GM21576 (cell line): Measurements from ENCODE around the gene PPP2R3A.
"Not testable (repeated sequence)": the region's sequence is repeated elsewhere in the genome, so short reads cannot be mapped to it uniquely, and the experiment has no call there.

ENCODE experiments used
- ATAC-seq: cut with Tn5 transposase; IDR thresholded peaks from one replicate; pipeline ENCODE4 v1.9.1; 2021; ENCODE audit warnings: mild to moderate bottlenecking, moderate library complexity; ENCODE audit not compliant: unreplicated experiment

PPP2R3A gene, protein sequence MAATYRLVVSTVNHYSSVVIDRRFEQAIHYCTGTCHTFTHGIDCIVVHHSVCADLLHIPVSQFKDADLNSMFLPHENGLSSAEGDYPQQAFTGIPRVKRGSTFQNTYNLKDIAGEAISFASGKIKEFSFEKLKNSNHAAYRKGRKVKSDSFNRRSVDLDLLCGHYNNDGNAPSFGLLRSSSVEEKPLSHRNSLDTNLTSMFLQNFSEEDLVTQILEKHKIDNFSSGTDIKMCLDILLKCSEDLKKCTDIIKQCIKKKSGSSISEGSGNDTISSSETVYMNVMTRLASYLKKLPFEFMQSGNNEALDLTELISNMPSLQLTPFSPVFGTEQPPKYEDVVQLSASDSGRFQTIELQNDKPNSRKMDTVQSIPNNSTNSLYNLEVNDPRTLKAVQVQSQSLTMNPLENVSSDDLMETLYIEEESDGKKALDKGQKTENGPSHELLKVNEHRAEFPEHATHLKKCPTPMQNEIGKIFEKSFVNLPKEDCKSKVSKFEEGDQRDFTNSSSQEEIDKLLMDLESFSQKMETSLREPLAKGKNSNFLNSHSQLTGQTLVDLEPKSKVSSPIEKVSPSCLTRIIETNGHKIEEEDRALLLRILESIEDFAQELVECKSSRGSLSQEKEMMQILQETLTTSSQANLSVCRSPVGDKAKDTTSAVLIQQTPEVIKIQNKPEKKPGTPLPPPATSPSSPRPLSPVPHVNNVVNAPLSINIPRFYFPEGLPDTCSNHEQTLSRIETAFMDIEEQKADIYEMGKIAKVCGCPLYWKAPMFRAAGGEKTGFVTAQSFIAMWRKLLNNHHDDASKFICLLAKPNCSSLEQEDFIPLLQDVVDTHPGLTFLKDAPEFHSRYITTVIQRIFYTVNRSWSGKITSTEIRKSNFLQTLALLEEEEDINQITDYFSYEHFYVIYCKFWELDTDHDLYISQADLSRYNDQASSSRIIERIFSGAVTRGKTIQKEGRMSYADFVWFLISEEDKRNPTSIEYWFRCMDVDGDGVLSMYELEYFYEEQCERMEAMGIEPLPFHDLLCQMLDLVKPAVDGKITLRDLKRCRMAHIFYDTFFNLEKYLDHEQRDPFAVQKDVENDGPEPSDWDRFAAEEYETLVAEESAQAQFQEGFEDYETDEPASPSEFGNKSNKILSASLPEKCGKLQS (N-terminal part only)

DNA sequence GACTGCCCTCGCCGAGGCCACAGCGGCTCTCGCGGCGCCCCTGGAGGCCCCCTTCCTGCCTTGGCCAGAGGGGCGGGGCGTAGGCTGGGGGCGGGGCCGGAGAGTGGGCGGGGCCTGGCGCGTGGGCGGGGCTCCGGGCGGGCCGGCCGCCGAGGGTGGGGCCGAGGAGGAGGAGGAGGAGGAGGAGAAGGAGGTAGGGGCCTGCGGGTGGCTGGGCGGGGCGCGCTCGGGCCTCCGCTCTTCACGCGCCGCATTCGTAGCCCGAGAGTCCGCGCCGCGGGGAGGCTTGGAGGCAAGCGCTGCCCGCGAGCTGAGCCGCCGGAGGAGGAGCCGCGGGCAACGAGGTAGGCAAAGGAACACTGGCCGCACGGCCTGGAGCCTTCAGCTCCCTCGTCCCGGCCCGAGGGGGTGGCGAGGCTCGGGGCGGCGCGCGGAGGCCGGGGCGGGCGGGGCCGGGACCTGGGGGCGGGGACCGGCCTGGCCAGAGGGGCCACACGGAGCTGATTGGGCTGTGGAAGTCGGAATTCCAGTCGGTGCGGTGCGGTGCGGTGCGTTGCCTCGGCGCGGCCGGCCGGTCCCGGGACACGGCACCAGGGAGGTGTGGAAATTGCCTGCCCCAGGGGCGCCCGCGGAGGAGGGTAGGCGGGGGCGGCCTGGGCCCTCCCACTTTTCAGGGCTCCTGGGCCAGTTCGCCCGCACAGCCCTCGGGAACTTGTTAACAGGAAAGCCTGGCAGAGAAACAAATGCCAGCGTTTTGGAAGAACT lies at the start of gene PPP2R3A:
Gene PPP2R3A (plus strand): TSS at position 223 of the 765 bp plus-strand sequence. CDS start 35,771 bp downstream, outside the sequence.
- ATAC-seq: peak; percentile 74

DNA sequence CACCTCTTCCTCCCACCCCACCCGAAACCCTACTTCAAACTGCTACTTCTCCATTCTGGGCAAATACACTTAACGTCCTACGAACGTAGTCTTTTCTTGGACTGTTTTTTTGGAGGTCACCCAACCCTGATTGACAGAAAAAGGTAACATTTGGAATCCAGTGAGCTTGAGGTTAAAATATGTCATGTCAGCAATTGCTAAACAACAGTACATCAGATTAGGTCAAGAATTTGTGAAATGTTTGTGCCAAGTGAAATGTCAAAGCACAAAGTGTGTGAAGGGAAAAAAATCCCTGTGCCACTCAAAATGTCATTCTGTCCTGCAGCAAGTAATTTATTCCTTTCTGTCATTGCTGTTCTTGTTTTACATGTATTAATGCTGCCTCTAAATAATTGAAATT lies 49.2 kb upstream of the PPP2R3A start:
- no peak for ATAC-seq

DNA sequence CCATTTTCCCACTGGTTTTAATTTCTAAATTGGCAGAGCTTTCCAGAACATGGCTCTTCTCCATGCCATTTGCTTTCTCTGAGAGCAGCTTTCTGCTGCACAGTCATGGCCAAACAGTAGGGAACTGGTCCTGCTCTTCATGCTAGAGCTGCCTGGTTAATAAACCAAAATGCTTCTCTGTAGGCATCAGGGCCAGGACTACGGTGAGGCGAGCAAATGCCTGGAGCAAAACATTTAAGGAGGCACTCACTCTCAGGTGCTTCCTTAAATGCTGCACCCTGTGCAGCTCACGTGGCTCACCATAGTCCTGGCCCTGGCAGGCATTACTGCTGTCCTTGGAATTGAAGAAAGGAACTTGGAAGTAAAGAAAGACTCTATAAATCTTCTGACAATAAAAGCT lies 48.5 kb upstream of the PPP2R3A start:
- ATAC-seq: no peak

DNA sequence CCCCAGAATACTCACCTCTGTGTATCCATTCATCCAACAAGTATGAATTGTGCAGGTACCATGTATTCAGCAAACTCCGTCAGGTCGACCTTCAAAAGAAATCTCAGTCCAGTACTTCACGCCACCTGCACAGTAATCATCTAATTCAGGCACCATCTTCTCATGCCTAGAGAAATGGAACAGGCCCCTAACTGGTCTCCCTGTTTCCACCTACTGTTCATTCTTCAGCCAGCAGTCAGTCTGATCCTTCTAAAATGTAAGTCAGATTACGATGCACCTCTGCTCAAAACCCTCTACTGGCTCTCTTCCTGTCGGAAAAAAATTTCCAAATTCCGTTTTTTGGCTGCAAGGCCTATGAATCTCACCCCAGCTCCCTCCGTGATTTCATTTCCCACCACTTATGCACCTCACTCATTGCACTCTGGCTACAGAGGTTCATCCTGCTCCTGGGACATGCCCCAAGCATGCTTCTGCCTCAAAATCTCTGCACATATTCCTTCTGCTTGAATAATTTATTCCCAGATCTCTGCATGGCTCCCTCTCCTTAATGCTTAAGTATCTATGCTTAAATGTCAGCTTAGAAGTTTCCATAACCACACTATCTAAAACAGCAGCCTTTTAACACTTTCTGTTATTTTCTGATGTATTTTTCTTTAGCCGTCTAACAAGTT lies 47.5 kb upstream of the PPP2R3A start:
- no peak for ATAC-seq

DNA sequence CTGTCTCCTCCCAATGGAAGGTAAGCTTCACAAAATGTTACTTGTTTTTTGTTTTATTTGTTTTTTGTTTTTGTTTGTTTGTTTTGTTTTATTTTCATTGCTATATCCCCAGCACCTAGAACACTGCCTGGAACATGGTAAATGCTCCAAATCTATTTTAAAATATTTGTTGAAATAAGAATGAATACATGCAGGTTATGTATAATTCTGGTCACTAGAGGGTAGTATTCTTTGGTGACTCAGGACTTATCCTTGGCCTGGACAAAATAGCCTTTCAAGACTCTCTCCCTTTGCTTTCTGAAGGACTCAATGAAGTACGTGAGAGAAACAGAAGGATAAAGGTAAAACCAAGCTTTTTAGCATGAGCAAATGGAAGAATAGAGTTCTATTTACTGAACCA lies 46.9 kb upstream of the PPP2R3A start:
- no peak for ATAC-seq

DNA sequence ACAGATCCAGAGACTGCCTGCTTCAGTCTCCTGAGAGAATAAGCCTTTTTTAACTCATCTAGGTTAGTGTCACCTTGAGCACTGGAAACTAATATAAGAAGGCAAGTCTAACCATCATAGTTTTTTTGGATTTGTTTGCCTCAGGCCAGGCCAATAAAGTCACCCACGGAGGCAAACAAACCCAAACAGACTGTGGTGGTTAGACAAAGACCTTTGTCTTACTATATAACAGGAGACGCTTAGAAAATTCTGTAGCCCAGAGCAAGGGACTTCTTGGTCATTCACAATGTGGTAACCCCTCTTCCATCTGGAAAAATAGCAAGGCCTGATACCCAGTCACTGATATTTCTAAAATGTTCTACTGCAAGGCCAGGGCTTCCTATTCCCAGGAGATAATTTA lies 45.3 kb upstream of the PPP2R3A start:
- ATAC-seq: no peak

DNA sequence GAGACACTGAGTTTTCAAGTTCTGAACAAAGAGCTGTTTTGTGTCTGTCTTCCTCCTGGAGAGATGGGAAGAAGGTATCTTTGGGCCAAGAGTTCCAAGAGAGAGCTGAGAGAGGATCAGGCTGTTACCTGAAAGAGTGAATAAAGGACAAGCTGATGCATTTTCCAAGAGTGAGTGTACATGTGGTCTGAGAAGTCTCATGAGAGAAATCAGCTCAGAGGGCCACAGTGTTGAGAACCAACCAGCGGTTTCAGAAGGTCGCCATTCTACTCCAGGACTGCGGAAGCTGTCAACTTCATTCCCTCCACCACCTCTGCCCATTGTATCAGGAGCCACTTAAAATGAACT lies 42.7 kb upstream of the PPP2R3A start:
- no peak for ATAC-seq

DNA sequence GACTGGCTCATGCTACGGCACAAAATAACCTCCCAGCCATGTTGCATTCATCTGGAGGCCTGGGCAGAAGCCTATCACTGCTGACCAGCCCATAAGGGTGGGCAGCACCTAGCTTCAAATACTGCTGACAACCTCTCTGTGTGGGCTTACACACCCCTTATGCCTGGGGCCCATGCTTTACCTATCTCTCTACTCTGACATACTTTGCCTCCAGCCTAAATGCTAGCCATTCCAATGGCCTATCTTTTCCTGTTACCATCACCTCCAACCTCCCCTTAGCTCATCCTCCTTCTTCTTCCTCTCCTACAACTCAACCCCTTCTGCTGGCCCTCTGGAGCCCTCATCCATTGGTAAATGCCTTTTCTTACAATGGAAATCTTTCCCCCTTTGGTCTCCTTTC lies 41.0 kb upstream of the PPP2R3A start:
- ATAC-seq: no peak

DNA sequence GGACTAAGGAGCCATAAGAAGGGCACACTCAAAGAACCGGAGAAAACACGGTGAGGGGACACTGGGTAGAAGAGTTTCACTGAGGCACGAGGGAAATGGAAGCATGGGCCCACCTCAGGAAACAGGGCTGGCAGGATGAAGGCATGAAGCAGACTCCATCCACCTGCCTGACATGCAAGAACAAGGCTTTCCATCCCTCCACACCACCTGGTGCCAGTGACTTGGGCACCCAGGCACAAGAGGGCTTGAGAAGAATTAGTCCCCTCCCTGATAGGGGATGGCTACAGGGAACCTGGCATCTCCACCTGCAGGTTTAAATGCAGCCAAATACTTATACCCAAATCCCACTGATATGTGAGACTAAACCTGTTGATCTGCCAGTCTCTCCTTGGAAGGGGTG lies 38.9 kb upstream of the PPP2R3A start:
- ATAC-seq: no peak

DNA sequence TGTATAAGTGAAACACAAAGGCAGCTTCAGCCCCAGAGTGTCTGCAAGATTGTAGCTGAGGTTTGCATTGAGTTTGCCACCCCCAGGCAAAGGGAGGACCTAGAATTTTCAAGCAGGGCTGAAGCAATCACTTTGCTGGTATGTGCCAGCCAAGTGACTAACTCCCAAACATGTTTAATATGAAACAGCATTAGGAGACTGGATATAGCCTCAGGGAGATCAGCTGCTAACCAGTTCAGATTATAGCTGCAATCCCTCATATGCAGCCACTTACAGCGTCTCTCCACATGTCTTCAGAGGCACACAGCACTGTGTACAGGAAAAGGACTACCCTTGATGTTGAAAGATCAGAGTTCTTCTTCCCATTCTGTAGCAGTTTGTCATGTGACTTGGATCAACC lies 38.4 kb upstream of the PPP2R3A start:
- ATAC-seq: no peak

DNA sequence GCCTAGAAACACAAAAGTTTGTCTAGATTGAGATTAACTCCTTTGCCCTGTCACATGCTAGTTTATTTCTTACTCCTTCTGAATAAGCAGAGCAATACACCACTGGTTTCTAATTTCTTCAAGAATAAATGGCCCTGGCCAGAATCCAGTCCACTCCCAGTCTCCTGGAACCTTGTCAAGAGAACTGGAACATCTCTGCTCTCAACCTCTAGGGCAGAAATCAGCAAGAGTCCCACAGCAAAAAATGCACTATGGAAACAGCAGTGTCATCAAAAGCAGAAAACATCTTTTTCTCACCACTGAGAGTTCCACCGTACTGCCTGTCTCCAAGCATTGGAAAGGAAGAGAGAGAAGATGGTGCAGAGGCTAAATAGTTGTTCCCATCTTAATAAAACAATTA lies 35.9 kb upstream of the PPP2R3A start:
- no peak for ATAC-seq

DNA sequence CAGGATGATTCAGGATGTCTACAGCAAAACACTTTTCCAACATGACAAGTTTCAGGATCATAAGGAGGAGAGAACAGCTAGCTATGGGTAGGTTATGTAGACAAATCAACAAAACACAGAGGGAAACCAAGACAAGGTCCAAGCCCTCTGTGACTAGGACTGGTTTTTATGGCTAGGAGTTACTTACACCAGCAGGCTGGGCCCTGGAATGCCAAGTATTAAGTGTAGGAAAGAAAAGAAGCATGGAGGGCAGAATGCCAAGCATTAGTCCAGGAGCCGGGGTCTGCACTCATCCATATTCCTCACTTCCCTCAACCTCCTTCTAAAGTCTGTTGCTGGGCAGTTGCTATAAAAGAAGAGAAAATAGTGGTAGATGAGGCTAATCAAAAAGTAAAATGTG lies 35.3 kb upstream of the PPP2R3A start:
- no peak for ATAC-seq

DNA sequence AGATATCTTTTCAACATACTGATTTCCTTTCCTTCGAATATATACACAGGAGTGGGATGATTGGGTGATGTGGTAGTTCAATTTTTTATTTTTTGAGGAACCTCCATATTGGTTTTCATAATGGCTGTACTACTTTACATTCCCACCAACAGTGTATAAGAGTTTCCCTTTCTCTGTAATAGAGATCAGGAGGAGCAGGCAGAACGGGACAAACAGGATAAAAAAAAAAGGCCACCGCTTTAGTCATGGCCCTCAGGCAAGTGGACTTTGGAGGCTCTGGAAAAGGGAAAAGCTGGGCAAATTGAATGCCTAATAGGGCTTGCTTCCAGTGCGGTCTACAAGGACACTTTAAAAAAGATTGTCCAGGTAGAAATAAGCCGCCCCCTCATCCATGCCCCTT lies 30.4 kb upstream of the PPP2R3A start:
- not testable (repeated sequence) for ATAC-seq

DNA sequence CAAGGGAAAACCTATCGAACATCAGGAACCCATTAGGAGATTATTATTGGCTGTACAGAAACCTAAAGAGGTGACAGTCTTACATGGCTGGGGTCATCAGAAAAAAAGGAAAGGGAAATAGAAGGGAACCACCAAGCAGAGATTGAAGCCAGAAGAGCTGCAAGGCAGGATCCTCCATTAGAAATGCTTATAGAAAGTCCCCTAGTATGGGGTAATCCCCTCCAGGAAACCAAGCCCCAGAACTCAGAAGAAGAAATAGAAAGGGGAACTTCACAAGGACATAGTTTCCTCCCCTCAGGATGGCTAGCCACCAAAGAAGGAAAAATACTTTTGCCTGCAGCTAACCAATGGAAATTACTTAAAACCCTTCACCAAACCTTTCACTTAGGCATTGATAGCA lies 27.8 kb upstream of the PPP2R3A start:
- not testable (repeated sequence) for ATAC-seq

DNA sequence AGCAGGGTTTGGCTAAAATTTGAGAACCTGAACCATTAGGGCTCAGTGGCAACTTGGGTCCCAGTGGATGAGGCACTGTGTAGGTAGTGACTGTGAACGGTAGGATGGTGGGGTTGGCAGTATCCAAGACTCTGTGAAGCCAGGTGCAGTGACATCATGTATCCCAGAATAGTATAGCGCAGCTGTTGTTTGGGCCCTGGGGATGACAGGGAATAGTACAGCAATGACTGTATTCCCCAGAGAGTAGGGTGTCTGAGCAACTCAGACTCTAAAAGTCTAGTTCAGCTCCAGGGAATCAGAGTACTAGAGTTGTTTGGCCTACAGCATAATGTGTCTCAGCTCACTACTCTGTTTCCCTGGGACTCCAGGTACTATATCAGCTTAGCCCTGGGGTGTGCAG lies 20.7 kb upstream of the PPP2R3A start:
- no peak for ATAC-seq

DNA sequence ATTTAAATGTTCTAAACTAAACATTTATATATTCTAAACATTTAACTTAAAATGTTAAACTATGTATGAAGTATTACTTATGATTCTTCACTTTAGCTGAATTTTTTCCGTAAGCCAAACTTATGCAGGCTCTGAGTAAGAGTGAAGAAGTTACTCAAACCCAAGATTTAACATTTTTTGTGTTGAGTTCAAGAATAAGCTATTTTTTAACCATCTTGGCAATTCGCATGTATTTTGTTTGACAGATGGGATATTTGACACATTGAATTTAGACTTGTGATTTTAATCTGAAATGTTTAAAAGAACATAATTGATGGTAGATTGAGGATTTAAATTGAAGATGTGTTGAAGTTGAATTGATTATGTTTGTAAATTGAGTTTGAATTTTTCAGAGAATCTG lies 14.6 kb upstream of the PPP2R3A start:
- ATAC-seq: no peak

DNA sequence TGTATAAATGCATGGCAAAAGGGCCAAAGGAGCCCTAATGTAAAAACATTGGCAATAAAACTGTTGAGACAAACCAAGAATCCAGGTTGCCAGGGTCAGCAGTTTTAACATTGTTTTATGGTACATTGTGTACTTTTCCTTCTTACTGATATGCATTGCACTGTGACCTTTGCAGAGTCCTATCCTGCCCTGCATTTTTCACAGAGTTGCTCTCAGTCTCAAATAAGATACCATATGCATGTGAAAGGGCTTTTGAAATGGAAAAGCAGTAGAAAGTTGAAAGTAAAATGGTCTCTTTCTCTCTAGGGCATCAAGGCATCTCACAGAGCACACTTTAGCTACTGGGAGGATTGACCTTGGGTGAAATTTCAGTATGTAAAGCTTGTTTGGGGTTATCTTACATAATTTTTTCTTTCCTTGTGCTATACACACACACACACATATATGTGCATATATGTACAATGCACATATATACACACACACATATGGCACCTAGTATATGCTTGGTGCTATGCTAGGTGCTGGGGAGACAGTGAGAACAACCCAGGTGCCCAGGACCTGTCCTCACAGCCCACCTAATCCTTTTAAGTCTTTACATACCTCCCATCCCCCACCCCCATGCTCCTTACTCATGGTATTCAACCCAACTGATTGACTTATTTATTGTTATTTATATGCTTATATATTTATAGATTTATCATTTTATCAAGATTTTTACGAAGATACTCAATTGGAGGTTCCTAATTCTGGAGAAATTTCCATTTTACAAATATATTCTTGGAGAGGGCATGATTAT lies 1.2 kb upstream of the PPP2R3A start:
- no peak for ATAC-seq

DNA sequence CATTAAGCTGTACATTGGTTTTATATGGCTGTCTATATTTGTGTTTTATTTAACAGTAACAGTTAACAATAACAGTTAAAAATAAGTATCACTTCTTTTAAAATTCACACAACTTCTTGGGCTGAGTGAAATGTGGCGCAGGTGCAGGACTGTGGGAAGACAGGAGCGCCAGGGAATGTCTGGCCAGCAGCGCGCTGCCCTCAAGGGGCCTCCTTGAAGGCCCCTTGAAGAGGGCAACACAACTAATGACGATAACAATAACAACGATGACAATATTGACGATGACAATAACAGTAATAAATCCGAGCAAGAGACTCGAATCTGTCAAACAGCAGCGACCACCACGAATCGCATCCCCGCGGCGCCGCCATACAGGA lies 411 bp upstream of the PPP2R3A start:
- no peak for ATAC-seq

DNA sequence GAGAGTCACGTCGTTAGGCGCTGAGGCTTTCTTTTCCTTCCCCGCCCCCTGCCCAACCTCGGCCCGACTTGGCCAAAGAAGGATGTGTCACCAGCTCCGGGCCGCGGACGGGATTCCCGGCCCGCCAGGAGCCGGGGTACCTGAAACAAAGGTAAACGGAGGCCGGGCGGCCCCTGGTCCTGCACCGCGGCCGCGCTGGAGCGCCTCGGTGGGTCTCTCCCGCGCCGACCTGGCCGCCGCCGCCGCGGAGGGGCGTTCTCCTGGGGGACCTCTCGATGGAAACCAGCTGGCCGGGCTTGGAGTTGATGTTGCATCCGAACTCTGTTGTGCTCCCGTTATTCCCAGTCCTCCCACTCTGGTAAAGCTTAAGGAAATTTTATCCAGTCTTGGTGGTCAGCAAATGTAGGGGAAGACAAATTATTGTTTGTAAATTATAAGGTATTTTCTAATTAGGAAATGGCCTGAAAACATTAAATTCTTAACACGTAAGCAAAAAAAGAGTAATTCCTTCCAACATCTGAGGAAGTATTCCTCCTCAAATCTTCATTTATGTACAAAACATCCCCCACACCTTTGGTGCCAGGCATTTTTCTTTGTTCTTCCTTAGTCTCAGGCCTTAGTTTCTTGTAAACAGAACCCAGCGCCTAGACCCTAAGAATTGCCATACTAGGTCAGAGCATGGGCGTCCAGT lies 888 bp downstream of the PPP2R3A start:
- ATAC-seq: peak; percentile 11
